ENCODE measurements around the gene PITRM1. TPM values are rescaled to one million over a fixed set of nuclear protein-coding genes. Genes with fewer than 3 reads are reported as not detected.
"Not testable (repeated sequence)": the region's sequence is repeated elsewhere in the genome, so short reads cannot be mapped to it uniquely, and the experiment has no call there.

The PITRM1 gene
- 10 to 100 TPM; 45.5 to 62.8 (median 52.2) TPM for total RNA-seq

- TF ChIP-seq CTCF (IDR thresholded peaks at IDR 0.05) (no peak), POLR2A (IDR thresholded peaks at IDR 0.05) (peak in 1 of 2 donors; percentile 87)
- intact Hi-C loops (cut with DNase I; ENCODE audit: low total_unique reads): no loop called here
- WGBS, 2 donors: 1% methylated on average over 45 to 66 of the region's 73 CpGs
- DNase-seq (ENCODE audit: low spot score in 2 of 2): peak; percentile 99 to 100
- peak within 1 kb of the TSS; percentile 56 for H3K4me3 ChIP-seq (ENCODE audit: low read depth, poor library complexity, severe bottlenecking)
Observed at GRCh38 chr10:3172446-3173170, at the start of gene PITRM1. TSS of gene PITRM1 (minus strand) at chr10:3172782. CDS start at chr10:3172772, 10 bp downstream.

GRCh38 chr10:3222068-3222467 is 49.5 kb upstream of the PITRM1 start:
- TF ChIP-seq POLR2A (IDR thresholded peaks at IDR 0.05) (no peak), CTCF (IDR thresholded peaks at IDR 0.05) (no peak)
- DNase-seq (ENCODE audit: low spot score in 2 of 2): no peak
- intact Hi-C loops (cut with DNase I; ENCODE audit: low total_unique reads): no loop called here
- 69 to 82% methylated on average over 10 of the region's 10 CpGs for WGBS, 2 donors
- no peak overlapping the region for H3K4me3 ChIP-seq (ENCODE audit: low read depth, poor library complexity, severe bottlenecking)

DNA sequence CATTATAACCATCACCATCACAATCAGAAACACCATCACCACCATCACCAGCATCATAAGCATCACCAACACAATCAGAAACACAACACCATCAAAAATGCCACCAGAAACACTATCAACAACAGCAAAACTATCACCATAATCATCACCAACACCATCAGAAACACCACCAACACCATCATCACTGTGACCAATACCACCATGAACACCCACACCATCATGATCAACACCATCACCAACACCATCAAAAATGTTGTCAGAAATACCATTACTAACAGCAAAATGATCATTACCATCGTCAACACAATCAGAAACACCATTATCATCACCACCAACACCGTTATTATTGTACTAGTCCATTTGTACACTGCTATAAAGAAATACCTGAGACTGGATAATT is 49.0 kb upstream of the PITRM1 start:
- intact Hi-C loops (cut with DNase I; ENCODE audit: low total_unique reads); DNase-seq (ENCODE audit: low spot score in 2 of 2); H3K4me3 ChIP-seq (ENCODE audit: low read depth, poor library complexity, severe bottlenecking): not testable (repeated sequence)
- 80 to 83% methylated on average over 1 of the region's 2 CpGs for WGBS, 2 donors

- no peak overlapping the region for H3K4me3 ChIP-seq (ENCODE audit: low read depth, poor library complexity, severe bottlenecking)
- DNase-seq (ENCODE audit: low spot score in 2 of 2): no peak
- no peak for TF ChIP-seq CTCF (IDR thresholded peaks at IDR 0.05)
- TF ChIP-seq POLR2A (IDR thresholded peaks at IDR 0.05): no peak
- intact Hi-C loops (cut with DNase I; ENCODE audit: low total_unique reads): no loop called here
Observed at GRCh38 chr10:3220853-3221252, 48.3 kb upstream of the PITRM1 start.

DNA sequence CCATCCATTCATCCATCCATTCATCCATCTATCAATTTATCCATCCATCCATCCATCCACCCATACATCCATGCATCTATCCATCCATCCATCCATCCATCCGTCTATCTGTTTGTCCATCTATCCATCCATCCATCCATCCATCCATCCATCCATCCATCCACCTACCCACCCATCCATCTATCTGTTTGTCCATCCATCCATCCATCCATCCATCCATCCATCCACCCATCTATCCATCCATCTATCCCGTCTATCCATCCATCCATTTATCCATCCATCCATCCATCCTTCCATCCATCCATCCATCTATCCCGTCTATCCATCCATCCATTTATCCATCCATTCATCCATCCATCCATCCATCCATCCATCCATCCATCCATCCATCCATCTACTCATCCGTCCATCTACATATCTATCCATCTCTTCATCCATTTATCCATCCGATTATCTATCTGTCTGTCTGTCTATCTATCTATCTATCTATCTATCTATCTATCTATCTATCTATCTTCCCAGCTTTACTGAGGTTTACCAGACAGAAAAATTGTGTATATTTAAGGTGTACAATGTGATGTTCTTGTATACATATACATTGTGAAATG is 46.5 kb upstream of the PITRM1 start:
- 93 to 96% methylated on average over 5 of the region's 5 CpGs for WGBS, 2 donors
- intact Hi-C loops (cut with DNase I; ENCODE audit: low total_unique reads); DNase-seq (ENCODE audit: low spot score in 2 of 2); H3K4me3 ChIP-seq (ENCODE audit: low read depth, poor library complexity, severe bottlenecking): not testable (repeated sequence)

- H3K4me3 ChIP-seq (ENCODE audit: low read depth, poor library complexity, severe bottlenecking): no peak overlapping the region
- intact Hi-C loops (cut with DNase I; ENCODE audit: low total_unique reads): no loop called here
- no peak for DNase-seq (ENCODE audit: low spot score in 2 of 2)
- WGBS, 2 donors: 91 to 93% methylated on average over 12 of the region's 12 CpGs
- TF ChIP-seq POLR2A (IDR thresholded peaks at IDR 0.05) (no peak), CTCF (IDR thresholded peaks at IDR 0.05) (no peak)
Observed at GRCh38 chr10:3217853-3218252, 45.3 kb upstream of the PITRM1 start.

GRCh38 chr10:3217301-3217700 is 44.7 kb upstream of the PITRM1 start:
- no peak for TF ChIP-seq CTCF (IDR thresholded peaks at IDR 0.05)
- no peak for TF ChIP-seq POLR2A (IDR thresholded peaks at IDR 0.05)
- no peak for DNase-seq (ENCODE audit: low spot score in 2 of 2)
- intact Hi-C loops (cut with DNase I; ENCODE audit: low total_unique reads): no loop called here
- WGBS, 2 donors: 87 to 91% methylated on average over 2 of the region's 2 CpGs
- no peak overlapping the region for H3K4me3 ChIP-seq (ENCODE audit: low read depth, poor library complexity, severe bottlenecking)

All from lower leg skin (tissue), 4 donors.